ENCODE results near the gene ARHGAP24. TPM values are rescaled to one million over a fixed set of nuclear protein-coding genes. Genes with fewer than 3 reads are reported as not detected.
"Not testable (repeated sequence)": the region's sequence is repeated elsewhere in the genome, so short reads cannot be mapped to it uniquely, and the experiment has no call there.

Gene ARHGAP24
- total RNA-seq, 1 donor = 52.5 TPM

DNA sequence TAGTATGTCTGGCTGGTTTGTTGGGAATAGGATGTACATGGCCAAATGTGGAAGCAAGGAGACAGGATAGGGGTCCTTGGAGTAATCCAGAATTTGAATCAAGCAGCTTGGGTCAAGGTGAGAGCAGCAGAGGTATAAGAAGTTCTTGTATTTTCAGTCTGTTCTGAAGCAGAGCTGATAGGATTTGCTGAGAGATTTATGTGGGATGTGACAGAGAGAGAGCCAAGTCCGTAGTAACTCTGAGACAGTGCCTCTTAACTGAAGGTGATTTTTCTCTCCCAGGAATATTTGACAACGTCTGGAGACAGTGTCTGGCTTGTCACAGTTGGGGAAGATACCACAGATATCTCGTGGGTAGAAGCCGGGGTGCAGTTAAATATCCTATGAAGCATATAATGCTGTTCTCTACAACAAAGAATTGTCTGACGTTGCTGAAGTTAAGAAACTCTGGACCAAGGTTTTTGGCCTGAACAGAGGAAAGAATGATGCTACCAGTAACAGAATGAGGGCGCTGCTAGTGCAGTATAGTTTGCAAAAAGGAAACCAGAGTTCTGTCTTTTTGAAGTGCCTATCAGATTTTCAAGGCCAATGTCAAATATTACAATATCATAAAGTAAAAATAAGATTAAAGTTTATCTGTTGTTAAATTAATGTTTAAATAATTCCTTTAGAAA, 184.0 kb downstream of the ARHGAP24 start:
- Histone ChIP-seq H3K27me3 (ENCODE audit: insufficient read depth, low read length) (no peaks in the 10 kb centered on the region), H3K9me3 (ENCODE audit: low read depth, low read length) (no peaks in the 10 kb centered on the region), H2AFZ (ENCODE audit: low read length) (no peak overlapping the region), H3K79me2 (ENCODE audit: insufficient read depth, low read length) (no peaks in the 10 kb centered on the region), H4K20me1 (ENCODE audit: insufficient read depth, low read length) (no peaks in the 10 kb centered on the region), H3K27ac (ENCODE audit: low read depth, low read length) (no peak overlapping the region), H3K36me3 (ENCODE audit: insufficient read depth, low read length) (no peaks in the 10 kb centered on the region), H3K4me1 (ENCODE audit: insufficient read depth, low read length) (no peaks in the 10 kb centered on the region), H3K4me3 (ENCODE audit: insufficient read depth, low read length) (no peak overlapping the region), H3K4me2 (ENCODE audit: insufficient read depth, low read length) (no peak overlapping the region)
- no peak for DNase-seq (ENCODE audit: insufficient read length, low spot score, missing footprints)
- TF ChIP-seq, protein P1, sequence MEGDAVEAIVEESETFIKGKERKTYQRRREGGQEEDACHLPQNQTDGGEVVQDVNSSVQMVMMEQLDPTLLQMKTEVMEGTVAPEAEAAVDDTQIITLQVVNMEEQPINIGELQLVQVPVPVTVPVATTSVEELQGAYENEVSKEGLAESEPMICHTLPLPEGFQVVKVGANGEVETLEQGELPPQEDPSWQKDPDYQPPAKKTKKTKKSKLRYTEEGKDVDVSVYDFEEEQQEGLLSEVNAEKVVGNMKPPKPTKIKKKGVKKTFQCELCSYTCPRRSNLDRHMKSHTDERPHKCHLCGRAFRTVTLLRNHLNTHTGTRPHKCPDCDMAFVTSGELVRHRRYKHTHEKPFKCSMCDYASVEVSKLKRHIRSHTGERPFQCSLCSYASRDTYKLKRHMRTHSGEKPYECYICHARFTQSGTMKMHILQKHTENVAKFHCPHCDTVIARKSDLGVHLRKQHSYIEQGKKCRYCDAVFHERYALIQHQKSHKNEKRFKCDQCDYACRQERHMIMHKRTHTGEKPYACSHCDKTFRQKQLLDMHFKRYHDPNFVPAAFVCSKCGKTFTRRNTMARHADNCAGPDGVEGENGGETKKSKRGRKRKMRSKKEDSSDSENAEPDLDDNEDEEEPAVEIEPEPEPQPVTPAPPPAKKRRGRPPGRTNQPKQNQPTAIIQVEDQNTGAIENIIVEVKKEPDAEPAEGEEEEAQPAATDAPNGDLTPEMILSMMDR (IDR thresholded peaks at IDR 0.05; ENCODE audit: extremely low read depth, low read depth, low read length) = no peak

DNA sequence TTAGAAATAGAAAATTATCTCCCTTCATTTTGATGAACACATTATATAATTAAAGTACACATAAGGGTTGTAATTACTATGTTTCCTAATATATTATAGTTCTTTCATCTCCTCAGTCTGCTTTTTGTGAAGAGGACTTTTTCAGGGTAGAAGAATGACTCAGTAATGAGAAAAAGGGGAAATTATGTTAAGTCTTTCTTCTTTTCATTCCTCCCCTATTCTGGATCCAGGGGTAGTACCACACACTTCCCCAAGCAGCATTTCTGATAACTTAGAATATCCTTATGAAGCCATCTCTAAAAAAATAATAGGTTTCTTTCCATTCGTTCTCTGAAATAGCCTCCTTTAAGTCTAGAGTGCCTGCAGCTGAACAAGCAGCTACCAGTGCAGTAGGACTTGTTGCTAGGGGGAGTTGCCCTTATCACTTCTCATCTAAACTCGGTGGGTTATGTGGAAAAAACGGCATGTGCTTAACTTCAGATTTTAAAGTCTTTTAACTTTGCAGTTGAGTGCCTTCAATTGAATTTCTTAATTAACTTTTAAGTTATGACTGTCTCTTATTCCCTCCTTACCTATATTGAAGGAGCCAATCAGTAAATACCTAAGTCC, 184.8 kb downstream of the ARHGAP24 start:
- no peaks in the 10 kb centered on the region for H3K4me1 ChIP-seq (ENCODE audit: insufficient read depth, low read length)
- TF ChIP-seq, protein P1 (IDR thresholded peaks at IDR 0.05; ENCODE audit: extremely low read depth, low read depth, low read length) = no peak
- no peak overlapping the region for H3K4me2 ChIP-seq (ENCODE audit: insufficient read depth, low read length)
- H3K9me3 ChIP-seq (ENCODE audit: low read depth, low read length) = no peaks in the 10 kb centered on the region
- DNase-seq (ENCODE audit: insufficient read length, low spot score, missing footprints) = no peak
- no peaks in the 10 kb centered on the region for H3K27me3 ChIP-seq (ENCODE audit: insufficient read depth, low read length)
- H2AFZ ChIP-seq (ENCODE audit: low read length) = no peak overlapping the region
- no peaks in the 10 kb centered on the region for H4K20me1 ChIP-seq (ENCODE audit: insufficient read depth, low read length)
- no peak overlapping the region for H3K27ac ChIP-seq (ENCODE audit: low read depth, low read length)
- no peak overlapping the region for H3K4me3 ChIP-seq (ENCODE audit: insufficient read depth, low read length)
- H3K36me3 ChIP-seq (ENCODE audit: insufficient read depth, low read length) = no peaks in the 10 kb centered on the region
- no peaks in the 10 kb centered on the region for H3K79me2 ChIP-seq (ENCODE audit: insufficient read depth, low read length)

DNA sequence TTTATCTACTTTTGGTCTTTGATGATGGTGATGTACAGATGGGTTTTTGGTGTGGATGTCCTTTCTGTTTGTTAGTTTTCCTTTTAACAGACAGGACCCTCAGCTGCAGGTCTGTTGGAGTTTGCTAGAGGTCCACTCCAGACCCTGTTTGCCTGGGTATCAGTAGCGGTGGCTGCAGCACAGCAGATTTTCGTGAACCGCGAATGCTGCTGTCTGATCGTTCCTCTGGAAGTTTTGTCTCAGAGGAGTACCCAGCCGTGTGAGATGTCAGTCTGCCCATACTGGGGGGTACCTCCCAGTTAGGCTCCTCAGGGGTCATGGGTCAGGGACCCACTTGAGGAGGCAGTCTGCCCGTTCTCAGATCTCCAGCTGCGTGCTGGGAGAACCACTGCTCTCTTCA, 191.7 kb downstream of the ARHGAP24 start:
- not testable (repeated sequence) for H3K27ac ChIP-seq (ENCODE audit: low read depth, low read length); H3K36me3 ChIP-seq (ENCODE audit: insufficient read depth, low read length); H3K4me1 ChIP-seq (ENCODE audit: insufficient read depth, low read length); H3K9me3 ChIP-seq (ENCODE audit: low read depth, low read length); H3K4me3 ChIP-seq (ENCODE audit: insufficient read depth, low read length); H3K4me2 ChIP-seq (ENCODE audit: insufficient read depth, low read length); DNase-seq (ENCODE audit: insufficient read length, low spot score, missing footprints); H3K79me2 ChIP-seq (ENCODE audit: insufficient read depth, low read length); H3K27me3 ChIP-seq (ENCODE audit: insufficient read depth, low read length); H4K20me1 ChIP-seq (ENCODE audit: insufficient read depth, low read length); H2AFZ ChIP-seq (ENCODE audit: low read length)

DNA sequence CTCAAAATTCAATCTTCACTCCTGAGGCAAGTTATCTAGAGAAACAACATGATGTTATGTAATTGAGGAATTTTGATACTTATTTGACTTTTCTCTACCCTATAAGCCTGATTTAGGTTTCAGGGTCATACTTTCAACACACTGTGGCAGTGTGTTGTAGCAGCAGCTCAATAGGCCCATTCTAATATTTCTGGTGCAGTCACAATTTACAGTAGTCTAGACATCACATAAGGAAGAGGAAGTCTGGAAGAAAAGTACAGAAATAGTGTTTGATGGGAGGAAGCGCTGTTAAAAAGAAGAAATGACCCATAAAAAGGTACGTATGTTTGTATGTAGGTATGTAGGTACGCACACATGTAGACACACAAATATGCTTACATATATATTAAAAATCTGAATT, 194.3 kb downstream of the ARHGAP24 start:
- TF ChIP-seq, protein P1 (IDR thresholded peaks at IDR 0.05; ENCODE audit: extremely low read depth, low read depth, low read length) = no peak

More for the DNA sequence above, 194.3 kb downstream of the ARHGAP24 start:
- H3K4me2 ChIP-seq (ENCODE audit: insufficient read depth, low read length) = no peak overlapping the region
- H3K9me3 ChIP-seq (ENCODE audit: low read depth, low read length) = no peaks in the 10 kb centered on the region
- H3K79me2 ChIP-seq (ENCODE audit: insufficient read depth, low read length) = no peaks in the 10 kb centered on the region
- H3K4me3 ChIP-seq (ENCODE audit: insufficient read depth, low read length) = no peak overlapping the region
- H3K27me3 ChIP-seq (ENCODE audit: insufficient read depth, low read length) = no peaks in the 10 kb centered on the region
- H3K27ac ChIP-seq (ENCODE audit: low read depth, low read length) = no peak overlapping the region
- no peaks in the 10 kb centered on the region for H3K36me3 ChIP-seq (ENCODE audit: insufficient read depth, low read length)
- DNase-seq (ENCODE audit: insufficient read length, low spot score, missing footprints) = no peak
- H2AFZ ChIP-seq (ENCODE audit: low read length) = no peak overlapping the region
- no peaks in the 10 kb centered on the region for H4K20me1 ChIP-seq (ENCODE audit: insufficient read depth, low read length)
- no peaks in the 10 kb centered on the region for H3K4me1 ChIP-seq (ENCODE audit: insufficient read depth, low read length)
